ENCODE results near the gene PKD1L1. TPM values are rescaled to one million over a fixed set of nuclear protein-coding genes. Genes with fewer than 3 reads are reported as not detected.

Gene PKD1L1
- total RNA-seq, 1 experiment from 2014 or later: 0.17 TPM

DNA sequence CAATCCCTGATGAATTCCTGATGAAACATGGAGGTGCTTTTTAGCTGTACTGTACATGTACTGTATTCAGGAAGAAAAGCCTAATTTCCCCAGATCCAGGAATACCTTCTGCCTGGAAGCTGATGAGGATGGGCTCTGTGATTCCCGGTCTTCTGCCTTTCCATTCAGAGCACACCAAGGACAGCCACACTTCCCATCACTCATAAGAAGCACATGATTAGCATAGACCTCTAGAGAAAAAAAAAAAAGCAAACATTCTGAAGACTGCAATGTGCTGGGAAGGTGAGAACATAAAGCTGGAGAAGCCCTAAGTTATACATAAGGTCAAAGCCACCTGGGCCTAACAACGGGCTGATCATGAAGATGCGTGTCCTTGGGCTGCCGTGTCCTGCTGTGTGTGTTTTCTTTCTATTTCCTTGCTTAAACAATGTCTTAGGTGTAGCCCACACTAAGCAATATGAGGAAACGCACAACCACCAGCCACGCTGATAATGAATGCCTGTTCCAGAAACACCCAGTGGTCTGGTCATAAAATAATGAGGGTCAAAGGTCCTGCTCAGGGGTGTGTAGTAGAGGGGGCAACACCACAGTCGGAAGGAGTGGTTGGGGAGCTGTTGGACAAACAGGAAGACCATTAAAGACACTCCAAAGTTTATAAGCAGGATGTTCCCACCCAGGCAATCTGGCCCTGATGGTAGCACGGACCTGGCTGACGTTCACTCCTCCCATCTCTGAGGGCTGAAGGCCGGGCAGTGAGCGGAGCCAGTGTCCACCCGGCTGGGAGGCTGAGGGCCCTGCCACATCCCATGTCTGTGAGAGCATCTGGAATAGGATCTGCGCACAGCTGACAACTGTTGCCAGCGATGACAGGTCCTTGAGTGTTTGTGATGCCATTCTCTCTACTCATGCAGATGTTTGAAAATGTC lies 7.9 kb downstream of the PKD1L1 start:
- Histone ChIP-seq H2BK15ac (ENCODE audit: low read depth, low read length) (no peak overlapping the region), H3K9ac (ENCODE audit: extremely low read depth, insufficient read length, low read length) (no peak overlapping the region), H3T11ph (ENCODE audit: low read length) (no peak overlapping the region), H3K23ac (ENCODE audit: insufficient read length, low read depth, low read length) (no peak overlapping the region), H3K27ac (ENCODE audit: insufficient read length, low read depth, low read length) (no peak overlapping the region), H2AFZ (ENCODE audit: low read length) (no peak overlapping the region), H2BK12ac (ENCODE audit: insufficient read length, low read depth, low read length) (no peak overlapping the region), H3K4me1 (ENCODE audit: insufficient read depth, low read length) (peaks cover 8% of the 10 kb centered on the region; the same call in 1 of the 2 replicates), H4K20me1 (ENCODE audit: control insufficient read depth, insufficient read depth, insufficient read length) (no peaks in the 10 kb centered on the region), H3K4me2 (ENCODE audit: insufficient read depth, insufficient read length, low read length) (no peak overlapping the region), H3K23me2 (ENCODE audit: insufficient read length, low read depth, low read length, poor library complexity, severe bottlenecking) (no peaks in the 10 kb centered on the region), H3K18ac (ENCODE audit: insufficient read length, low read depth, low read length) (no peak overlapping the region), H4K8ac (replicated peaks; ENCODE audit: insufficient read length, low read depth, low read length) (no peak overlapping the region), H3K27me3 (ENCODE audit: insufficient read depth, low read length) (no peaks in the 10 kb centered on the region), H3K56ac (ENCODE audit: insufficient read length, low read depth, low read length) (no peak overlapping the region), H3K79me2 (ENCODE audit: insufficient read depth, low read length) (no peaks in the 10 kb centered on the region), H3K14ac (ENCODE audit: insufficient read depth, low read length) (no peak overlapping the region), H3K9me3 (ENCODE audit: control insufficient read depth, low read depth, low read length) (no peaks in the 10 kb centered on the region), H3K79me1 (ENCODE audit: insufficient read depth, low read depth, low read length, poor library complexity, severe bottlenecking) (no peaks in the 10 kb centered on the region), H4K91ac (ENCODE audit: insufficient read length, low read depth, low read length) (no peak overlapping the region), H2BK5ac (ENCODE audit: insufficient read length, low read length) (no peak overlapping the region), H2BK120ac (ENCODE audit: low read depth, low read length, poor library complexity, severe bottlenecking) (no peak overlapping the region), H4K5ac (ENCODE audit: insufficient read length, low read depth, low read length) (no peak overlapping the region), H2AK5ac (ENCODE audit: insufficient read length, low read length) (no peak overlapping the region), H2BK20ac (ENCODE audit: low read depth, low read length, poor library complexity, severe bottlenecking) (no peak overlapping the region), H3K4ac (ENCODE audit: low read depth, low read length) (no peak overlapping the region)
- WGBS (ENCODE audit: extremely low coverage, insufficient read length, low lambda C conversion rate): no CpG with 5 or more reads among the region's 14 CpGs
- Mint-ChIP-seq H3K4me1 (peaks cover 41 to 55% of the 10 kb centered on the region in 2 experiments), H3K4me3 (no peak overlapping the region), H3K27ac (peak overlapping the region in 2 of 3 experiments; percentile 60 to 75; a peak in 4 of 7 replicates), H3K9me3 (no peaks in the 10 kb centered on the region), H3K27me3 (ENCODE audit: low read depth) (no peaks in the 10 kb centered on the region; the same call in 1 of the 2 replicates), H3K36me3 (ENCODE audit: insufficient read depth in 1 of 3, low read depth in 3 of 3) (no peaks in the 10 kb centered on the region)
- TF ChIP-seq, protein P1, sequence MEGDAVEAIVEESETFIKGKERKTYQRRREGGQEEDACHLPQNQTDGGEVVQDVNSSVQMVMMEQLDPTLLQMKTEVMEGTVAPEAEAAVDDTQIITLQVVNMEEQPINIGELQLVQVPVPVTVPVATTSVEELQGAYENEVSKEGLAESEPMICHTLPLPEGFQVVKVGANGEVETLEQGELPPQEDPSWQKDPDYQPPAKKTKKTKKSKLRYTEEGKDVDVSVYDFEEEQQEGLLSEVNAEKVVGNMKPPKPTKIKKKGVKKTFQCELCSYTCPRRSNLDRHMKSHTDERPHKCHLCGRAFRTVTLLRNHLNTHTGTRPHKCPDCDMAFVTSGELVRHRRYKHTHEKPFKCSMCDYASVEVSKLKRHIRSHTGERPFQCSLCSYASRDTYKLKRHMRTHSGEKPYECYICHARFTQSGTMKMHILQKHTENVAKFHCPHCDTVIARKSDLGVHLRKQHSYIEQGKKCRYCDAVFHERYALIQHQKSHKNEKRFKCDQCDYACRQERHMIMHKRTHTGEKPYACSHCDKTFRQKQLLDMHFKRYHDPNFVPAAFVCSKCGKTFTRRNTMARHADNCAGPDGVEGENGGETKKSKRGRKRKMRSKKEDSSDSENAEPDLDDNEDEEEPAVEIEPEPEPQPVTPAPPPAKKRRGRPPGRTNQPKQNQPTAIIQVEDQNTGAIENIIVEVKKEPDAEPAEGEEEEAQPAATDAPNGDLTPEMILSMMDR (conservative IDR thresholded peaks at IDR 0.05): no peak
- no peak for DNase-seq
